Effector CD8-positive, alpha-beta T cell (primary cell): Measurements from ENCODE around the gene COL1A2.

Source experiments
- DNase-seq: peaks from one replicate; lab custom pipeline; 2025; lab: John Stamatoyannopoulos, UW
- total RNA-seq, 4 experiments: gene quantifications; one replicate each; lab custom pipeline; 2026; lab: John Stamatoyannopoulos, UW

Gene COL1A2
- 0 to 0.61 (median 0.09) reads per million in 4 experiments for total RNA-seq

DNA sequence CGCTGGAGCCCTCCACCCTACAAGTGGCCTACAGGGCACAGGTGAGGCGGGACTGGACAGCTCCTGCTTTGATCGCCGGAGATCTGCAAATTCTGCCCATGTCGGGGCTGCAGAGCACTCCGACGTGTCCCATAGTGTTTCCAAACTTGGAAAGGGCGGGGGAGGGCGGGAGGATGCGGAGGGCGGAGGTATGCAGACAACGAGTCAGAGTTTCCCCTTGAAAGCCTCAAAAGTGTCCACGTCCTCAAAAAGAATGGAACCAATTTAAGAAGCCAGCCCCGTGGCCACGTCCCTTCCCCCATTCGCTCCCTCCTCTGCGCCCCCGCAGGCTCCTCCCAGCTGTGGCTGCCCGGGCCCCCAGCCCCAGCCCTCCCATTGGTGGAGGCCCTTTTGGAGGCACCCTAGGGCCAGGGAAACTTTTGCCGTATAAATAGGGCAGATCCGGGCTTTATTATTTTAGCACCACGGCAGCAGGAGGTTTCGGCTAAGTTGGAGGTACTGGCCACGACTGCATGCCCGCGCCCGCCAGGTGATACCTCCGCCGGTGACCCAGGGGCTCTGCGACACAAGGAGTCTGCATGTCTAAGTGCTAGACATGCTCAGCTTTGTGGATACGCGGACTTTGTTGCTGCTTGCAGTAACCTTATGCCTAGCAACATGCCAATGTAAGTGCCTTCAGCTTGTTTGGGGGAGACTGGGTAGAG, at the start of gene COL1A2:
Gene COL1A2, plus strand, starts transcription at position 459 of the 704 bp plus-strand sequence. Its CDS starts 137 bp downstream, at position 596.
- no peak for DNase-seq

DNA sequence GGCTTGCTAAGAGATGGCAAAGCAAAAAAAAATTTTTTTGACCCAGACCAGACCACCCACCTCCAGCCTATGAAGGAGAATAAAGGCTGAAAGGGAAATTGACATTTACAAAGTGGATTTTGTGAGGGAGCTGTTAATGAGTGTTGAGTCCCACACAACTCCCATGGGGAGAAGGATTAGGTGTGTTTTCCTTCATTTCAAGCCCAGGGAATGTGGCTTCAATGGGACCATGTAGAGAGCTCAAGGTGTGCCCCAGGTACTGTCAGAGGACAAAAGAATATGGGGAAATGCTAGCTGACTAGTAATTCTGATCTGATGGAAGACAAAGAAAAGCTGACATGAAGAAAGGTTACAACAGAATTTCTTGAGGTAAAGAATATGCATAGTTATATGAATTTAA, 48.8 kb upstream of the COL1A2 start:
- no peak for DNase-seq

DNA sequence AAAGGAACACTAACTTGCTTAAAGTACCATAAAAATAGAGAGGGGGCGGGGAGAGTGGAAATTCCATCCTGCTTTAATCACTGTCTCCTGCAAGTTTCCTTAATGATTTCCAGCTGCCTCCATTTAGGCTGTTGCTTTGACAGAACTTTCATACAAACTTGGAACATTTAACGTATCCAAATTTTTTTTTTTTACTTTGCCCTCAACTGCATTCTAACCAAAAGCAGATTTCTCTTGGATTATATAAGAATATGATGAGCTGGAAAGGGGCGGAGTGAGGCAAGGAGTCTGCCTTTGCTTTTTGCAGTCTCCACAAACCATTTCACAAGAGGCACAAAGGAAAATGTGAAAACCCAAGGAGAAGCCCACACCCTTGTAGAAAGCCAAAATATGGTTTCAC, 46.6 kb upstream of the COL1A2 start:
- DNase-seq = no peak

DNA sequence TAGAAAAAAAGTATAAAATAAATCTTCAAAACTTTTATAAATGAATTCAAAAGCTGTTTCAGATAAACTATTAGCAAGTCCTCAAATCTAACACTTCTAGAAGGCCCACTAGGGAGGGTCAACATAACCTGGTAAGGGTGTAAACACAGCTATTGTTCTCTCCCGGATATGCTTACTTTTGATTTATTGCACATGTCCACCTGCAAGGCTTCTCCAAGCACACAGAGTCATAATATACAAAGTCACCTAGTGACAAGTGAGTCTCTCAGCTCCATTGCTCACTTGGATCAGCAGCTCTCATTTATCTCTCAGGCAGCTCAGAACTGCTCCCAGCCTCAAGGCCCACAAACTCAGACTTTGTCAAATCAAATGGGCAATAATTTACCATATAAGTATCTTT, 44.0 kb upstream of the COL1A2 start:
- DNase-seq = no peak

DNA sequence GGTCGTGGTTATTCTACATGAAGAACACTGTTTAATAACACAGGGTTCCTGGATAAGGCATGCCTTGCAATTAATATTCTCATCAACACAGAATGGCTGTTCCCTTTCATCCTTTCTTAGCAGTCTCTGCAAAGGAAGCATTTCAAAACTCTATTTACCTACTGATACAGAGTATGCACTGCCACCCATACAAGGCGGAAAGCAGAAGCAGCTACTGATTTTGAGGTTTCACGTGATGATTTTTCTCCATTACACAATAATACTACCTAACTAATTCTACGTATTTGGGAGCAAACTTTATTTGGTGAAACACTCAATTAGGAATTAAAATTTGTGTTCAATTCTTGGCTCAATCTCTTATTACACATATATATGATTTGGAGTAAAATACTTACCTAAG, 43.0 kb upstream of the COL1A2 start:
- DNase-seq = no peak

DNA sequence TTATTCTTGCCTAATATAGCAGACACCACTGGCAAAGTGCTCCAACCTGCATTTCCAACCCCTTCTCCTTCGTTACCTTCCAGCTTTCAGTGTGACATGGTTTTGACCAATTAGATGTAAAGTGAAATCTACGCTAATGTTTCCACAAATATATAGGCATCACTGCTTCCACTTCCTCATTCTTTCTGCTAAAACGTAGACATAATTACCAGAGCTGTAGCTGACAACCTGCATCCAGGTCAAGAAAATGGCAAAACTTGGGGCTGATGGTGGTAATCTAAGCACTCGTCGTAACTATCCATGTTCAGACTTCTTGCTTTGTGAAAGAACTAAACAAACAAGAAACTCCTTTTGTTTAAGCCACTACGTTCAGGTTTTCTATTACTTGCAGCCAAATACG, 41.8 kb upstream of the COL1A2 start:
- no peak for DNase-seq

DNA sequence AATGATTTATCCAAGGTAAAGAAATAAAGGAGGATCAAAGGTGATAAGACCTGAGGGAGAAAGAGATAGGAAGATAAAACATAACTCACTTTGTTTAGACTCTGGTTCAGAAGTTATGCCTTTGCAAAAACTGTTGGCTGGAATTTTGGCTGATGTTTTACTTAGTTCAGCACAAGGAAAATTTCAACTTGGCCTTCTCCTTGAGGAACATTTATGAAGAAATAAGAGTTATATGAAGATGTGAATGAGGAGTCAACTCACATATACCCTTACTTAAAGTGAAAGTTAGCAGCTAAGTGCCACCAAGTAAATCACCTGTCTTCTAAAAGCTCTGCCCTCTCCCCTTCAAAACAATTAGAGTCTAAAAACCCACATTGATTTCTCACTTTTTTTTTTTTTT, 39.7 kb upstream of the COL1A2 start:
- no peak for DNase-seq

DNA sequence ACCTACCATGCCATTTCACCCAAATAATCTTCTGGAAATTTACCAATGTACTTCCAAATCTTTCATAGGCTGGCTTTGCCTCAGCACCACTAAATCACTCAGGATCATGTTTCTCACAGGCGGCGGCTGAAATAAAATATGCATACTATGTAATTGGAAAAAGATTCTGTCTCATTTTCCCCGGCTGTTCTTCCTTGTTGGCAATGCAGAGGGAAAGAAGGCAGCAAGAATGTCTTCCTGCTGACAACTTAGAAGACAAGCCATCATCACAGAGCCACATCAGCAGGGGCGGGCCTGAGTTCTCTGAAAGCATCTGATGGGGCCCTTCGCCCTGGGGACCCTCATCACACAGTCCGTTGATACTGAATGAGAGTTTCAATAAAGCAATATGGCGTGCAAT, 39.2 kb upstream of the COL1A2 start:
- no peak for DNase-seq

DNA sequence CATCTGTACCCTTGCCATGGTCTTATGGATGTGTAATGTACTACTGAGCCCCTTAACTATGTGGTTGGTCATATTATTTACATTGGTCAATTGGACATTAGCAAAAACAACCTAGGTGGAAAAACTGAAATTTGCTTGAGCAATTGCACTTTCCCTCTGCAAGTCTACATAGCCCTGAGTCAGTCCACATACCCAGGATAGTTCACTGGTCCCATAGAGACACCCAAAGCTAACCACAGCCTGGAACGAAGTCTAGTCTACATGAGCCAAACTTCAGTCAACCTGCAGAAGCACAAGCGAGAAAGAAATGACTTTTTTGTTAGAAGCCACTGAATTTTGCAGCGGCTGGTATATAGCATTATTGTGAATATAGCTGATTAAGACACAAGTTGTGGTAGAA, 37.6 kb upstream of the COL1A2 start:
- DNase-seq = no peak

DNA sequence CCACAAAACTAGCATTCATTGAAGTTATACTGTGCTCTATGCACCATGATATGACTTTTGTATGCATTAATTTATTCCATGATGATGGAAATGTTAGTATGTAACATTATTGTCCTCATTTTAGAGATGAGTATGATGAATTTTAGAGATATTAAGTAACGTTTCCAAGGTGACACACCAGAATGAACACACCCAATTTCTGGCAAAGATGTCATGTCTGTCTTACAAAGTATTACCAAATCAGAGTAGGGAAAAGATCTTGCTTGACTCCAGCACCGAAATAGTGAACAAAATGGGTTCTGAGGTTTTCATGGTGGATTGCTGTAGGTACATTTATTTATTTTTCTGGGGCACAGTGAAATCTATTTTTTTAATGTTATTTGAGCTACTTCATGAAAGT, 33.8 kb upstream of the COL1A2 start:
- no peak for DNase-seq

DNA sequence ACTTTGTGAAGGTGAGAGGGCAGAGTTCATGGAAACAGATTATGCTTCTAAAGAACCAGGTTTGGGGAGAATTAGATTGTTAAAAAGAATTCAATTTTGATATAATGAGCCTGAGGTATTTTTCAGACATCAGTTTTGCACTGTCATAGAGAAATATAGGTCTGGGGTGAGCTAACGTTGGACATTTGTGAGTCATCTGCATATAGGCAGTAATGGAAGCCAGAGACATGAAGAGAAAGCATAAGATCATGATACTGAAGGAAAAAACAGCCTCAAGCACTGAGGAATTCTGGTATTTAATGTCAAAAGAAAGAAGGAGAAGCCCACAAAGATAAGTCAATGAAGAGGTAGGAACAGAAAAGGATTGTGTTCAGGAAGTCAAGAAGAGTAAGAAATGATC, 32.4 kb upstream of the COL1A2 start:
- DNase-seq = no peak

DNA sequence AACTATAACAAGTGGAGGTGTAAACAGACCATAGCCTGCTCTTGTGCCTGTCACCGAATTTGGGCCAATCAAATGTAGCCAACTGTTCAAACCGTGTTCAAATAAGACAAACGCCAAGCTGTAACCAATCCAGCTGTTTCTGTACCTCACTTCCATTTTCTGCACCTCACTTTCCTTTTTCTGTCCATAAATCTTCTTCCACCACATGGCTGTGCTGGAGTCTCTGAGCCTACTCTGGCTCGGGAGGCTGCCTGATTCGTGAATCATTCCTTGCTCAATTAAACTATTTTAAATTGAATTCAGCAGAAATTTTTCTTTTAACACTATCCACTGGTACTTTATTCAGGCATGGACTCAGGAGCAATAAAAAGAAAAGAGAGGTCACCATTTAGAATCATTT, 29.9 kb upstream of the COL1A2 start:
- no peak for DNase-seq

DNA sequence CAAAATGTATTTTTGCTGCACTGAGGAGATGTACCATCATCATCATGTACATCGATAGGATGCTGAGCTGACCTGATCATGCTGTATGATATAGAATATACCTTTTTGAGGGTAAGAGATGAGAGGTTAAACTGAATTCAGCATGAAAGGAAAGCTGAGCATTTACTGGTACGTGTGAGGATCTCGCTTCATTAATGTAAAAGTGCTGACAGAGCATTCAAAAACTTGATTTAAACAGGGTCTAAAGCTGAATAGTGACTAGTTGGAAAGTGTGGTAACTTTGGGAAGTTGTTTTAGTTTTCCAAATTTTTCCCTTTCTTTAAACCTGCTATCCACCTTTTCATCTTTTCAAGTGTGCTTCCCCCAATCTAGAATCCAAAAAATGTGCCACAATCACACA, 28.5 kb upstream of the COL1A2 start:
- DNase-seq = no peak

DNA sequence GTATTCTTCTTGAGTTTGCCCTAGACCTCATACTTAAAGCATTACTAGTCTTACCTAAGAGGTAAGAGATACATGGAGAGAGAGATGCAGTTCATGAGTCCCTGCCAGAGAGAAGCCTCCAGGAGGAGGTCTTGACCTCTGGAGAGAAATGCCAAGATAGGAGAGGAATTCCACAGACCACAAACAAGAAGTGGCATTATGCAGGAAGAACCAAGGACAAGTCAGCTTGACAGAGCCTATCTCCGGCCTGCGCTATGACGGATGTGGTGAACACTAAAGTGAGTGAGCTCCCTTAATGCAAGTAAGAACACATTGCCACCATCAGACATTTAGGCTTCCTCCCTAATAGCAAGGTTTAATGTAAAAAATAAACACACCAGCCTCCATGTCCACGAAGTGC, 27.9 kb upstream of the COL1A2 start:
- no peak for DNase-seq

DNA sequence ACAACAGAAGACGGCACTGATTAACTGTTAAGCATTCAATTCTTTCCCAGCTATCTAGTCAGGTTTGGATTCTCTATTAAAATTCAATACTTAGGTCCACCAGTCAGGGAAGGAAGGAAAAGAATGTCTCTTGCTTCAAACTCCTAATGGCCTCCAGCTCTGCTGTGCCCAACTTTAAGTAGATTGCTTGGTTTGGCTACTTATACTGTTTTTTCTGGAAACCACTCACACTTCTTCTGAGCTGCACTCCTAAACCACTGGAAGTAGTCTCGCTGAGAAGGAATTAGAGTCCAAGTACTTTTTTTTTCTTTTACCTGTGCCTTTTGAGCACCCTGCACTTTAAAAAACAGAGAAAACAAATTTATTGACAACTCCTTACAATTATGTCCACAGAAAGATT, 26.7 kb upstream of the COL1A2 start:
- DNase-seq = no peak

DNA sequence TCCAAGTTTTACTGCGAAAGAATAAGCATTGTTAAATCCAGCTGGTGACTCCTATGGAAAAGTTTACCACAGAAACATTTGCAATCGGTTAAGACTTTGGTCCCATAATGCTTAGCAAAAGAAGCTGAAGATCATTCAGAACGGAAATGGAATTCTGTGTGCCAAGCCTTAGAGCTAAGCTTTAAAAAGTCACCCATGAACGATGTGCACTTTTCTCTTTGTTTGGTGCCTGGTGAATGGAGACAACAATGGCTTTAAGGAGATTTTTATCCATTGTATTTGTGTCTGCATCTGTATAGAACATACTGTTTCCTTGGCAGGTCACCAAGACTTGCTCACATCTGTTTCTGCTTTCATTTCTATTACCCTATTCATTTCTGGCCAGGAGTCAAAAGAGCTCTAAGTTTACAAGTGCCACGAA, 26.3 kb upstream of the COL1A2 start:
- no peak for DNase-seq

DNA sequence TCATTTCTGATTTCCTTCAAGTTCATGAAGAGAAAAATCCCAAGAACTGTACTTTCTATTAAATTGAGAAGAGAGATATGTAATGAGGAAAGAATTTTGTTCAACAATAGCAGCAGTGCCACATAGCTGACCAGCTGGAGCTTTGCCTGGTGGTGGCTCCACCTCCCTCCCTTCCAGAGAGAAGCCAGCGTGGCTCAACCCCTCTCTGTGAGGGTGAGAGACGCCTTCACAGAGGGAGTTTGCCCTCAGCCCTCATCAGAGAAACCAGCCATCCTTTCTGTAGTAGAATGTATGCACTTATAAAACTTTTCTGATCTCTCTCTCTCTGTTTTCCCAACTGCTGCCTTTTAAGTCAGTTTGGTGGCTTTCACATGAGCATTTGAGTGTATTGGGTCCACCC, 20.5 kb upstream of the COL1A2 start:
- no peak for DNase-seq

DNA sequence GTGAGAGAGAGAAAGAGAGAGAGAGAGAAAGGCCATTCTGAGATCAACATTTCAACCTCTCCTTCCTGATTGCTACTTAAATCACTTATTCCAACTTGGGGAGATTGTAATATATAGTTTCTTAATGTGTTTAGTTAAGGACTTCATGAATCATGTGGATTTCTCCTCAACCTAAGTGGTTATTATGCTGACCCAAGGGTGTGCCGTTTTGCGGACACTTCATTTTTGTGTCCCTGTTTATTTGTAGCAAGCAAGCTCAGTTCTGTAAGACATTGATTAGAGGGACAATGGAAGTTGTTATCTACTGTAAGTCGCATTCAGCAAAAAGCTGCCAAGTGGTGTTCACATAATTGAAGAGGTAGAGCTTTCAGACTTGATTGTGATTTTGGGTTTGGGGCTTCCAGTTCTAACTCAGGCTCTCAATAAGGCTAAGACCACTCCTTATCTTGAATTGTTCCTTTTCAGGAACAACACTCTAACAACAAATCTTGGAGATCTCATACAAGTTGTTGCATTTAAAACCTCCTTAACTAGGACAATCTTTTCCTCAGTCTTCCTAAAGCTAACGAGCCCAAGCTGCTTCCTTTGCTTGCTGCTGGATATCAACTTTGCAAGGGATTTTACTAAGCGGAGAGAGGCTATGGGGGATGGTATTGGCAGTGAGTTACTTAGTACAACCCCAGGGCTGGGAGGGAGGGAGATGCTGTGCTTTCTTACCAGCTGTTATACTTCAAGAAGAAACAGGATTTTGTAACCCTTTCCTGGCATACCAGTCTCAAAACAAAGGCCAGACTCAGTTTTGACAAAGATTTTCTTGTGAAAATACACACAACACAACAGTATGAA, 19.8 kb upstream of the COL1A2 start:
- no peak for DNase-seq

DNA sequence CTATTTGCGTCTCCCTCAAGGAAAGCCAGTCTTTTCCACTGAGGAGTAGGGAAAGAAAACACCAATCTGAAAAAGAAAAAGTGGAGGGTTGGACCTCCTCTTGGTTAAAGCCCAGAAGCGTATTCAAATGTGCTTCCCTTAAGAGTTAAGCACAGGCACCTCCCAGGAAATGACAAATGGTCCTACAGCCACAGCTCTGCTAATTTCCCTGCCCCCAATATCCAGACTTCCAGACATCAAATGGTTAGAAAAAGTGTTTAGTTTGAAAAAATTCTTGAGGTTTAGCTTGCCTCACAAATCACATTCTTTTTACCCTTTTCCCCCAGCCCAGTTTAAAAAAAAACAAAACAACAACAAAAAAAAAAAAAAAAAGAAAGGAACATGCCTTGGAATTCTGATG, 19.0 kb upstream of the COL1A2 start:
- no peak for DNase-seq

DNA sequence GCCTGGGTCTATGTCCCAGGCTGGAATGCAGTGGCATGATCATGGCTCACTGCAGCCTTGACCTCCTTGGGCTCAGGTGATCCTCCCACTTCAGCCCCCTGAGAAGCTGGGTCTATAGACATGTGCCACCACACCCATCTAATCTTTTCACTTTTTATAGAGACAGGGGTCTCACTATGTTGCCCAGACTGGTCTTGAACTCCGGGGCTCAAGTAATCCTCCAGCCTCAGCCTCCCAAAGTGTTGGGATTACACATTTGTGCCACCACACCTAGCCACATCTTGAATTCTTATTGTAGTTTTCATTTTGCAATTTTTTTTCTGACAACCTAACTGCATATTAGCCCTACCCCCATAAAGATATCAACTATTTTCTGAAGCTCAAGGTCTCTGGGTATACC, 18.4 kb upstream of the COL1A2 start:
- no peak for DNase-seq

DNA sequence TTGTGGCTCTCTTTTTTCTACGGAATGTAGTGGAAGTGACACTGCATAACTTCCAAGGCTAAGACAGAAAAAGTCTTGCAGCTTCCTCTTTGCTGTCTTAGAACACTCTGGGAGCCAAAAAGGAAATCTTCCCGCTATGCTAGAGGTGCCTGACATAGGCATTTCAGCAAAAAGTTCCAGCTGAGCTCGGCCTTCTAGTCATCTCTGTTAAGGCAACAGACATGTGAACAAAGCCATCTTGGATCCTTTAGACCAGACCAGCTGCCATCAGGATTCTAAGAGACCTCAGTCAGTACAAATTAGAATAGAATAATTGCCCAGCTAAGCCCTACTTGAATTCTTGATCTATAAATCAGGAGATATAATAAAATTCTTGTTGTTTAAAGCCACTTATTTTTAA, 16.3 kb upstream of the COL1A2 start:
- no peak for DNase-seq

DNA sequence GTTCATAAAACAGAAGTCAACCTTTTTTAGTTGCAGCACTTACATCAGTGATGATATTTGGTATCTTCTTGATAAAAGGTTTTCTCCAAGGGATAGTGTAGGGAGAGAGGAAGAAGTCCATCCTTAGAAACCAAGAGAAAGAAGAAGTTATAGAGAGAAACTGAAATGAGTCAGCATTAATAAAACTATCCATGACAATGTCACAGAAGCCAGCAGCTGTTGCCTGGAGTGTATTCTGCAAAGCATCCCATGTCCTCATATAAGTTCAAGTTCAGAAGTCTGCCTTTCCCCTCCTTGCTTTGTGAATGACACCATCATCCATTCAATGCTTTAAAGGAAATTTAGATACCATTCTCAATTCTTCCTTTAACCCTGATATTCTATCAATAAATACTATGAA, 14.4 kb upstream of the COL1A2 start:
- no peak for DNase-seq

DNA sequence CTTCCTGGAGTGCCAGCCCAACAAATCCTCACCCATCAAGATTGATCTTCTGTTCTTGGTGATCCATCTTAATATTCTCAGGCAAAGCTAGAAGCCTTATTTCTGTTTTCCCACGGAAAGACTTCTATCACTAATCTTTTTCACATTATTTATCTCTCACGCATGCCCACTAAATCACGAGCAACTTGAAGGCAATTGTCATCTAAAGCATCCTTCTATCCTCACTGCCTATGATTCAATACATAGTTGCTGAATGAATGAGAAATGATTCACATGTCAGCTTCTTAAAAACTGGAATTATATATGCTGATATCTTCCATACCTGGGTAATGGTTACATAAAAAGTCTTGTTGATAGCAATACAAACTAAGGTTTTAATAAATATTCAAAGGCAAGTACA, 12.6 kb upstream of the COL1A2 start:
- no peak for DNase-seq

DNA sequence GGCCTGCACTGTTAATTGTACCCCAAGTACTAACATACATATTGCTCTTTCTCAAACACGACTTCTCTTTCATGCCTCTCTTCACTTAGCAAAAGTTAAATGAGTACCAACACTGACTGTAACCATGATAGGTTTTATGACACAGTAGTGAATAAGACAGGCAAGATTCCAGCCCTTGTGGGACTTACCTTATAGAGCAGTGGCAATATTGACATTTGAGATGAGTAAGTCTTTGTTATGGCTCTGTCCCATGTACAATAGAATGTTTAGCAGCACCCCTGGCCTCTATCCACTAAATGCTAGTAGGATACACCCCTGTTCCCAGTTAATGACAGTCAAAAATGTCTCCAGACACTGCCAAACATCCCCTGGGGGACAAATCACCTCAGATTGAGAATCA, 11.9 kb upstream of the COL1A2 start:
- no peak for DNase-seq
